GM12875 (cell line): ENCODE data around the gene RIPPLY1.
"Not testable (repeated sequence)": the region's sequence is repeated elsewhere in the genome, so short reads cannot be mapped to it uniquely, and the experiment has no call there.

ENCODE experiments used
- H3K4me3 ChIP-seq: one replicate; pipeline ENCODE4 v1.5.1; 2011; ENCODE audit warnings: low read depth, low read length, control low read depth
- TF ChIP-seq, protein P1 (sequence below): IDR thresholded peaks from 2 replicates; pipeline ENCODE4 v1.5.1; 2011; ENCODE audit warnings: low read depth, mild to moderate bottlenecking, control low read depth, inconsistent platforms, low read length, moderate library complexity, borderline replicate concordance; ENCODE audit not compliant: insufficient read depth

RIPPLY1 gene

GRCh38 chrX:106891762-106892460, 11.2 kb downstream of the RIPPLY1 start:
- no peak overlapping the region for H3K4me3 ChIP-seq
- TF ChIP-seq, protein P1, sequence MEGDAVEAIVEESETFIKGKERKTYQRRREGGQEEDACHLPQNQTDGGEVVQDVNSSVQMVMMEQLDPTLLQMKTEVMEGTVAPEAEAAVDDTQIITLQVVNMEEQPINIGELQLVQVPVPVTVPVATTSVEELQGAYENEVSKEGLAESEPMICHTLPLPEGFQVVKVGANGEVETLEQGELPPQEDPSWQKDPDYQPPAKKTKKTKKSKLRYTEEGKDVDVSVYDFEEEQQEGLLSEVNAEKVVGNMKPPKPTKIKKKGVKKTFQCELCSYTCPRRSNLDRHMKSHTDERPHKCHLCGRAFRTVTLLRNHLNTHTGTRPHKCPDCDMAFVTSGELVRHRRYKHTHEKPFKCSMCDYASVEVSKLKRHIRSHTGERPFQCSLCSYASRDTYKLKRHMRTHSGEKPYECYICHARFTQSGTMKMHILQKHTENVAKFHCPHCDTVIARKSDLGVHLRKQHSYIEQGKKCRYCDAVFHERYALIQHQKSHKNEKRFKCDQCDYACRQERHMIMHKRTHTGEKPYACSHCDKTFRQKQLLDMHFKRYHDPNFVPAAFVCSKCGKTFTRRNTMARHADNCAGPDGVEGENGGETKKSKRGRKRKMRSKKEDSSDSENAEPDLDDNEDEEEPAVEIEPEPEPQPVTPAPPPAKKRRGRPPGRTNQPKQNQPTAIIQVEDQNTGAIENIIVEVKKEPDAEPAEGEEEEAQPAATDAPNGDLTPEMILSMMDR, result no peak

GRCh38 chrX:106889468-106889867, 13.7 kb downstream of the RIPPLY1 start:
- H3K4me3 ChIP-seq, result no peak overlapping the region
- TF ChIP-seq, protein P1, result no peak

DNA sequence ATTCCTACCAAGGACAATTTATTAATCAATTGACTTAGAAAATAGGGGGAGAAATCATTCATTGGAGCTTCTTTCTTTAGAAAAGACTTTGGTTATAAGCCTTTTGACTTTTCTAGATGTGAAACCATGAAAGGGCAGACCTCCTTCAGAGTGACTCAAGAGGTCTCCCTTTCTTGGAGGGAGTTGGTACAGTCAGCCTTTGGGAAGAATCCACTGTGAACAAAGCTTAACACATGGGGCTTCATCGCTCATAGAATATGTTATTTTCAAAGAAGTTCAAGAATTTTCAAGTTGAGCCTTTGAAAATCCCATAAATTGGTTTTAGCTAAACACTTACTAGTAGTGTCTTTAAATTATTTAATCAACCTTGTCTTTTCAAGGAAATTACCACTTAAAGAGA, 28.0 kb downstream of the RIPPLY1 start:
- TF ChIP-seq, protein P1, result no peak
- H3K4me3 ChIP-seq, result no peak overlapping the region

GRCh38 chrX:106874075-106874474, 29.1 kb downstream of the RIPPLY1 start:
- H3K4me3 ChIP-seq, result no peak overlapping the region
- TF ChIP-seq, protein P1, result 0 out of 2 replicates have a peak, but pooled peaks have one; percentile 13

- H3K4me3 ChIP-seq, result not testable (repeated sequence)
Measured at GRCh38 chrX:106872796-106873195, 30.3 kb downstream of the RIPPLY1 start.

DNA sequence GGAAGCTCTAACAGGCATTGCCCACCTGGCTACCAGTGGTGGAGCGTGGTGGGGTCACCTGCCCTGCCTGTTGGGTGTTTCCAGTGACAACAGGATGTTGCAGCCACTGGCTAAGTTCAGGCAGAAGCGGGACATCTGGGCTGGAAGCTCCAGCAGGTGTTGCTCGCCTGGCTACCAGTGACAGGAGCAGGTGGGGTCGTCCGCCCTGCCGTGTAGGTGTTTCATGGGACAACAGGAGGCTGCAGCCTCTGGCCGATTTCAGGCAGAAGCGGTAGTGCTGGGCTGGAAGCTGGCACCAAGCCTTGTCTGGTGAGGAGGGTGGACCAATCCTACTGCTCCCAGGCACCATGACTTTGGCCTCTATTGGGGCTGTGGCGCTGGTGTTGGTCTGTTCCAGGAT, 39.4 kb downstream of the RIPPLY1 start:
- H3K4me3 ChIP-seq, result no peak overlapping the region
- TF ChIP-seq, protein P1, result no peak

DNA sequence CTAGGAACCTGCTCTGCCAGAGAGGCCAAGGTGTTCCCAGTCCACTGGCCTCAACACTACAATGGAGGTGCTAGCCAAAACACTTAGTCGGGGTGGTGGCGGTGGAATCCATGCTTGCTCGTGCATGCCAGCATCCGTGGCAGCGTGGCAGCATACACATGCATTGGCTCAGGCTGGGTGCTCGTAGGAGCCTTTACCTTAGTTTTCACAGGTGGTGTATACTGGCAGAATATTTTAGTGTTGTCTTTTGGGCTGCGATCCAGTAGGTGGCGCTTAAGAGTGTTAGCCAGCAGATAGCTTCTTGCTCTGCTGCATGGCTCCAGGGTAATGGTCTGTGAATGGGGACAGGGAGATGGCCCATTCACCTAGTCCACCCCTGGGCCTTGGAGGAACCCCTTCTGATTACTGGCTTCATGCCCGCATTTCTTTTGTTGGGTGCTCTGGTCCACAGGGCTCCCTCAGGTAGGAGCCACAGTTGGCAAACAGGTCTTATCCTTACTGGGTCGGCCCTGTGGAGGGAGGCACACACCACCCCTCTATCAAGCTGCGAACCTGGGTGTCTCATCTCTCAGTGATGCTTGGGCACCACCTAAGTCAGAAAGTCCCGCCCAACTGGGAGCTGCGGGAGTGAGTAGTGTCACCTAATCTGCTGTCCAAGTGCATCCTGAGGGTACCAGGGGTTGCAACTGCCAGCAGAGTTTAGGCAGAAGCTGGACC, 40.0 kb downstream of the RIPPLY1 start:
- H3K4me3 ChIP-seq, result no peak overlapping the region
- TF ChIP-seq, protein P1, result peak; percentile 82
